Measurements from ENCODE around the gene SDR9C7.
"Not testable (repeated sequence)": the region's sequence is repeated elsewhere in the genome, so short reads cannot be mapped to it uniquely, and the experiment has no call there.

Gene SDR9C7

DNA sequence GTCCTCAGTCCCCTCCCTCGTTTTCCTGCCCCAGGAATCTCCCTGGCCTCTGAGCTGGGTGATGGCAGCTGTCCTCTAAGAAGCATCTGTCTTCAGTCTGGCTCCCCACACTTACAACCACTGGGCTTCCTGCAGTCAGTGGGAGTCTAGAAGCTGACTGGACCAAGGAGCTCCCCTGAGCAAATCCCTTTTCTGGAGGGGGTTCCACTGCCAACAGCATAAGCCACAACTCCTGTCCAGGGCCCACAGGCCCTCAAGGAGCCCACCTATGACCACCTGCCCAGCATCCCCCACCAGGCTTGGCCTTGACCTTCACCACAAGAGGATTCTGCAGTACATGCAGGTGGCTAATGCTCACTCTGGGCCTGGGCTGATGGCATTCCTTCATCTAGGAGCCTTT, 19.1 kb upstream of the SDR9C7 start:
- H3K4me1 ChIP-seq (ENCODE audit: control insufficient read depth in 2 of 2, insufficient read depth in 2 of 2, low read length in 2 of 2) = peaks cover 0 to 2% of the 10 kb centered on the region in 2 donors
- no peak overlapping the region for H3K27ac ChIP-seq (ENCODE audit: low read depth in 2 of 2, low read length in 2 of 2)
- H3K9me3 ChIP-seq (ENCODE audit: control insufficient read depth in 2 of 2, low read length in 2 of 2) = no peaks in the 10 kb centered on the region
- H3K36me3 ChIP-seq (ENCODE audit: control insufficient read depth in 2 of 2, insufficient read depth in 2 of 2, low read length in 2 of 2) = no peaks in the 10 kb centered on the region
- no peaks in the 10 kb centered on the region for H3K27me3 ChIP-seq (ENCODE audit: control insufficient read depth in 2 of 2, insufficient read depth in 2 of 2, low read length in 2 of 2)
- no peak overlapping the region for H3K4me3 ChIP-seq (ENCODE audit: low read length in 2 of 2)
- H3K9ac ChIP-seq (ENCODE audit: low read depth in 1 of 2, low read length in 2 of 2) = no peak overlapping the region

DNA sequence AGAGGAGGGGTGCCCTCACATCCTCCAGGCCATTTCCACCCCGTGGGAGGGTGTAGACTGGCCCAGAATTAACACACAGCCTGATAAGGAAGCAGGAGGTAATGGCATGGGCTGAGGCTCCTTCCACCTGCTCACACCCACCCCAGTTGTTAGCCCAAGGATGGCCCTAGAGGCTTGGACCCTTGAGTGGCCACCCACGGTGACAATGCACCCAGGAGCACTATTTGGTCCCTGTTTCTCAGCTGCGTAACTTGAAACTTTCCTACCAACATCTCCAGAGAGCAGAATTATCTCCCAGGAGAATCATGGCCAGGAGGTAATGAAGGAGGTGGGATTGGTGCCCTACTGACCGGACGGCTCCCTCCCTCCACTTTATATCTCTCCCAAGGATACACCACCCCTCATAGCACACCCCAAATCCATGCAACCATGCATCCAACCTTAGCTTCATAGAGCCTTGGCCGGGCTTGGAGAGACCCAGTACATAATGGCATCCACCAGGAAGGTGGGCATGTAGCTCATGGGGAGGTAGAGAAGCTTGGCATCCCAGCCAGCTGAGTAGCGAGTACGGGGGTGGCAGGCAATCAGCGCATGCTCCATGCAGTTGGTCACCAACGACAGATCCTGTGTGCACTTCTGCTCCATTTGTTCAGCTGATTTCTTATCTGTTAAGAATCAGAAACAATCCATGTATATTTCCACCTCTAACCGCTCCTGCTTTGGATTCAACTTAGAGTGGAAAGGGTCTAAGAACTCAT, 17.6 kb upstream of the SDR9C7 start:
- Histone ChIP-seq H3K36me3 (ENCODE audit: control insufficient read depth in 2 of 2, insufficient read depth in 2 of 2, low read length in 2 of 2) (no peaks in the 10 kb centered on the region), H3K9me3 (ENCODE audit: control insufficient read depth in 2 of 2, low read length in 2 of 2) (no peaks in the 10 kb centered on the region), H3K27me3 (ENCODE audit: control insufficient read depth in 2 of 2, insufficient read depth in 2 of 2, low read length in 2 of 2) (no peaks in the 10 kb centered on the region), H3K4me3 (ENCODE audit: low read length in 2 of 2) (no peak overlapping the region), H3K9ac (ENCODE audit: low read depth in 1 of 2, low read length in 2 of 2) (no peak overlapping the region), H3K27ac (ENCODE audit: low read depth in 2 of 2, low read length in 2 of 2) (no peak overlapping the region), H3K4me1 (ENCODE audit: control insufficient read depth in 2 of 2, insufficient read depth in 2 of 2, low read length in 2 of 2) (no peaks in the 10 kb centered on the region)

GRCh38 chr12:56948881-56949280, 14.7 kb upstream of the SDR9C7 start:
- Histone ChIP-seq H3K36me3 (ENCODE audit: control insufficient read depth in 2 of 2, insufficient read depth in 2 of 2, low read length in 2 of 2) (no peaks in the 10 kb centered on the region), H3K9ac (ENCODE audit: low read depth in 1 of 2, low read length in 2 of 2) (no peak overlapping the region), H3K27ac (ENCODE audit: low read depth in 2 of 2, low read length in 2 of 2) (no peak overlapping the region), H3K4me3 (ENCODE audit: low read length in 2 of 2) (no peak overlapping the region), H3K9me3 (ENCODE audit: control insufficient read depth in 2 of 2, low read length in 2 of 2) (no peaks in the 10 kb centered on the region), H3K27me3 (ENCODE audit: control insufficient read depth in 2 of 2, insufficient read depth in 2 of 2, low read length in 2 of 2) (no peaks in the 10 kb centered on the region), H3K4me1 (ENCODE audit: control insufficient read depth in 2 of 2, insufficient read depth in 2 of 2, low read length in 2 of 2) (no peaks in the 10 kb centered on the region)

DNA sequence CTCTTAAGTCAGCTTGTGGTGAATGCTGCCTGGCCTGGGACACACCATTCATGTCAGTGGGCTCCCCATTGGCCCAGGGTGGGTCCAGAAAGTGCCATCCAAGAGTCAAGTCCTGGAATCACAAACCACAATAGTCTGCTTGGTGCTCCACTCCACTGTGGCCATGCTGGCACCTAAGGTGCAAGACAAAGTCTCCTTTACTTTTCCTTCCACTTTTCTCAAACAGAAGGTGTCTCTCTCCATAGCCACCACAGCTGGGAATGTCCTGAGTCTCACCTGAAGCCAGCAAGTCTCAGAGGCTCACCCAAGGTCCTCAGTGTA, 14.2 kb upstream of the SDR9C7 start:
- Histone ChIP-seq H3K27ac (ENCODE audit: low read depth in 2 of 2, low read length in 2 of 2) (no peak overlapping the region), H3K9ac (ENCODE audit: low read depth in 1 of 2, low read length in 2 of 2) (no peak overlapping the region), H3K36me3 (ENCODE audit: control insufficient read depth in 2 of 2, insufficient read depth in 2 of 2, low read length in 2 of 2) (no peaks in the 10 kb centered on the region), H3K9me3 (ENCODE audit: control insufficient read depth in 2 of 2, low read length in 2 of 2) (no peaks in the 10 kb centered on the region), H3K4me3 (ENCODE audit: low read length in 2 of 2) (no peak overlapping the region), H3K4me1 (ENCODE audit: control insufficient read depth in 2 of 2, insufficient read depth in 2 of 2, low read length in 2 of 2) (no peaks in the 10 kb centered on the region), H3K27me3 (ENCODE audit: control insufficient read depth in 2 of 2, insufficient read depth in 2 of 2, low read length in 2 of 2) (no peaks in the 10 kb centered on the region)

- no peaks in the 10 kb centered on the region for H3K4me1 ChIP-seq (ENCODE audit: control insufficient read depth in 2 of 2, insufficient read depth in 2 of 2, low read length in 2 of 2)
- no peak overlapping the region for H3K4me3 ChIP-seq (ENCODE audit: low read length in 2 of 2)
- H3K27ac ChIP-seq (ENCODE audit: low read depth in 2 of 2, low read length in 2 of 2) = no peak overlapping the region
- H3K9me3 ChIP-seq (ENCODE audit: control insufficient read depth in 2 of 2, low read length in 2 of 2) = no peaks in the 10 kb centered on the region
- no peak overlapping the region for H3K9ac ChIP-seq (ENCODE audit: low read depth in 1 of 2, low read length in 2 of 2)
- H3K36me3 ChIP-seq (ENCODE audit: control insufficient read depth in 2 of 2, insufficient read depth in 2 of 2, low read length in 2 of 2) = no peaks in the 10 kb centered on the region
- no peaks in the 10 kb centered on the region for H3K27me3 ChIP-seq (ENCODE audit: control insufficient read depth in 2 of 2, insufficient read depth in 2 of 2, low read length in 2 of 2)
These were observed 13.6 kb upstream of the SDR9C7 start for GRCh38 chr12:56947633-56948456.

- no peak overlapping the region for H3K9ac ChIP-seq (ENCODE audit: low read depth in 1 of 2, low read length in 2 of 2)
- no peak overlapping the region for H3K27ac ChIP-seq (ENCODE audit: low read depth in 2 of 2, low read length in 2 of 2)
- no peaks in the 10 kb centered on the region for H3K36me3 ChIP-seq (ENCODE audit: control insufficient read depth in 2 of 2, insufficient read depth in 2 of 2, low read length in 2 of 2)
- no peaks in the 10 kb centered on the region for H3K9me3 ChIP-seq (ENCODE audit: control insufficient read depth in 2 of 2, low read length in 2 of 2)
- no peaks in the 10 kb centered on the region for H3K27me3 ChIP-seq (ENCODE audit: control insufficient read depth in 2 of 2, insufficient read depth in 2 of 2, low read length in 2 of 2)
- no peaks in the 10 kb centered on the region for H3K4me1 ChIP-seq (ENCODE audit: control insufficient read depth in 2 of 2, insufficient read depth in 2 of 2, low read length in 2 of 2)
- H3K4me3 ChIP-seq (ENCODE audit: low read length in 2 of 2) = no peak overlapping the region
These were observed 9.7 kb upstream of the SDR9C7 start for GRCh38 chr12:56943878-56944277.

DNA sequence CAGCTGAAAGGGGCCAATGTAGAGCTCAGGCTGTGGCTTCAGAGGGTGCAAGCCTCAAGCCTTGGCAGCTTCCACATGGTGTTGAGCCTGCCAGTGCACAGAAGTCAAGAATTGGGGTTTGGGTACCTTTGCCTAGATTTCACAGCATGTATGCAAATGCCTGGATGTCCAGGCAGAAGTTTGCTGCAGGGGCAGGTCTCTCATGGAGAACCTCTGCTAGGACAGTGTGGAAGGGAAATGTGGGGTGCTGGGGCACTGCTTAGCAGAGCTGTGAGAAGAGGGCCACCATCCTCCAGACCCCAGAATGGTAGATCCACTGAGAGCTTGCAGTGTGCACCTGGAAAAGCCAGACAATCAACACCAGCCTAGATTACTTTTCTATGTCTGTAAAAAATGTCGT, 9.2 kb upstream of the SDR9C7 start:
- not testable (repeated sequence) for H3K9me3 ChIP-seq (ENCODE audit: control insufficient read depth in 2 of 2, low read length in 2 of 2); H3K9ac ChIP-seq (ENCODE audit: low read depth in 1 of 2, low read length in 2 of 2); H3K4me3 ChIP-seq (ENCODE audit: low read length in 2 of 2); H3K27me3 ChIP-seq (ENCODE audit: control insufficient read depth in 2 of 2, insufficient read depth in 2 of 2, low read length in 2 of 2); H3K27ac ChIP-seq (ENCODE audit: low read depth in 2 of 2, low read length in 2 of 2); H3K36me3 ChIP-seq (ENCODE audit: control insufficient read depth in 2 of 2, insufficient read depth in 2 of 2, low read length in 2 of 2); H3K4me1 ChIP-seq (ENCODE audit: control insufficient read depth in 2 of 2, insufficient read depth in 2 of 2, low read length in 2 of 2)

GRCh38 chr12:56941299-56942017, 7.2 kb upstream of the SDR9C7 start:
- Histone ChIP-seq H3K4me1 (ENCODE audit: control insufficient read depth in 2 of 2, insufficient read depth in 2 of 2, low read length in 2 of 2) (no peaks in the 10 kb centered on the region), H3K27me3 (ENCODE audit: control insufficient read depth in 2 of 2, insufficient read depth in 2 of 2, low read length in 2 of 2) (no peaks in the 10 kb centered on the region), H3K36me3 (ENCODE audit: control insufficient read depth in 2 of 2, insufficient read depth in 2 of 2, low read length in 2 of 2) (no peaks in the 10 kb centered on the region), H3K9ac (ENCODE audit: low read depth in 1 of 2, low read length in 2 of 2) (no peak overlapping the region), H3K27ac (ENCODE audit: low read depth in 2 of 2, low read length in 2 of 2) (no peak overlapping the region), H3K9me3 (ENCODE audit: control insufficient read depth in 2 of 2, low read length in 2 of 2) (no peaks in the 10 kb centered on the region), H3K4me3 (ENCODE audit: low read length in 2 of 2) (no peak overlapping the region)

- not testable (repeated sequence) for H3K27ac ChIP-seq (ENCODE audit: low read depth in 2 of 2, low read length in 2 of 2); H3K9me3 ChIP-seq (ENCODE audit: control insufficient read depth in 2 of 2, low read length in 2 of 2); H3K9ac ChIP-seq (ENCODE audit: low read depth in 1 of 2, low read length in 2 of 2); H3K4me3 ChIP-seq (ENCODE audit: low read length in 2 of 2); H3K4me1 ChIP-seq (ENCODE audit: control insufficient read depth in 2 of 2, insufficient read depth in 2 of 2, low read length in 2 of 2); H3K27me3 ChIP-seq (ENCODE audit: control insufficient read depth in 2 of 2, insufficient read depth in 2 of 2, low read length in 2 of 2); H3K36me3 ChIP-seq (ENCODE audit: control insufficient read depth in 2 of 2, insufficient read depth in 2 of 2, low read length in 2 of 2)
These were observed 6.7 kb upstream of the SDR9C7 start for GRCh38 chr12:56940942-56941298.

DNA sequence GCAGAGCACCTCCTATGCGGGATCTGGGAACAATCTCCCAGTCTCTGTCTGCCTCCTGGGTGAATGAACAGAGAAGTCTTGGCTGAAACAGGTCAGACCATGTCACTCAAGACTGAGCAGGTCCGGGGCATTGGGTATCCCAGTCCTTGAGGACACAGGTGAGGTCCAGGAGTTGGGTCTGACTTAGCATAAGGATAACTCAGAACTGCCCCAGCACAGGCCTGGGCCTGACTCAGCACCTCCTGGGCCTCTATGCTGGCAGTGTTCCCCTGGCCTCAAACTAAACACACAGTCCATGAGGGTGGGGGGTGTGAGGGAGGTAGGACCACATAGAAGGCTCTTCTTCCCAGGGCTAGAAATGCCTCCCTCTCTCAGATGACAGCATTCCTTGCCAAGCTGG, 1.5 kb upstream of the SDR9C7 start:
- Histone ChIP-seq H3K9ac (ENCODE audit: low read depth in 1 of 2, low read length in 2 of 2) (no peak overlapping the region), H3K27ac (ENCODE audit: low read depth in 2 of 2, low read length in 2 of 2) (no peak overlapping the region), H3K4me1 (ENCODE audit: control insufficient read depth in 2 of 2, insufficient read depth in 2 of 2, low read length in 2 of 2) (no peaks in the 10 kb centered on the region), H3K27me3 (ENCODE audit: control insufficient read depth in 2 of 2, insufficient read depth in 2 of 2, low read length in 2 of 2) (no peaks in the 10 kb centered on the region), H3K36me3 (ENCODE audit: control insufficient read depth in 2 of 2, insufficient read depth in 2 of 2, low read length in 2 of 2) (no peaks in the 10 kb centered on the region), H3K4me3 (ENCODE audit: low read length in 2 of 2) (no peak overlapping the region), H3K9me3 (ENCODE audit: control insufficient read depth in 2 of 2, low read length in 2 of 2) (no peaks in the 10 kb centered on the region)
